CD4-positive, alpha-beta T cell treated with Interleukin-10 for 1 hour (primary cell): ENCODE measurements around the gene CTNNA1.
A peak's percentile ranks its signal among the peaks of the same experiment; 100 is the strongest.

Source experiments
- DNase-seq: peaks from one replicate; pipeline ENCODE4 v3.0.0-alpha.2; 2020

Gene CTNNA1

DNA sequence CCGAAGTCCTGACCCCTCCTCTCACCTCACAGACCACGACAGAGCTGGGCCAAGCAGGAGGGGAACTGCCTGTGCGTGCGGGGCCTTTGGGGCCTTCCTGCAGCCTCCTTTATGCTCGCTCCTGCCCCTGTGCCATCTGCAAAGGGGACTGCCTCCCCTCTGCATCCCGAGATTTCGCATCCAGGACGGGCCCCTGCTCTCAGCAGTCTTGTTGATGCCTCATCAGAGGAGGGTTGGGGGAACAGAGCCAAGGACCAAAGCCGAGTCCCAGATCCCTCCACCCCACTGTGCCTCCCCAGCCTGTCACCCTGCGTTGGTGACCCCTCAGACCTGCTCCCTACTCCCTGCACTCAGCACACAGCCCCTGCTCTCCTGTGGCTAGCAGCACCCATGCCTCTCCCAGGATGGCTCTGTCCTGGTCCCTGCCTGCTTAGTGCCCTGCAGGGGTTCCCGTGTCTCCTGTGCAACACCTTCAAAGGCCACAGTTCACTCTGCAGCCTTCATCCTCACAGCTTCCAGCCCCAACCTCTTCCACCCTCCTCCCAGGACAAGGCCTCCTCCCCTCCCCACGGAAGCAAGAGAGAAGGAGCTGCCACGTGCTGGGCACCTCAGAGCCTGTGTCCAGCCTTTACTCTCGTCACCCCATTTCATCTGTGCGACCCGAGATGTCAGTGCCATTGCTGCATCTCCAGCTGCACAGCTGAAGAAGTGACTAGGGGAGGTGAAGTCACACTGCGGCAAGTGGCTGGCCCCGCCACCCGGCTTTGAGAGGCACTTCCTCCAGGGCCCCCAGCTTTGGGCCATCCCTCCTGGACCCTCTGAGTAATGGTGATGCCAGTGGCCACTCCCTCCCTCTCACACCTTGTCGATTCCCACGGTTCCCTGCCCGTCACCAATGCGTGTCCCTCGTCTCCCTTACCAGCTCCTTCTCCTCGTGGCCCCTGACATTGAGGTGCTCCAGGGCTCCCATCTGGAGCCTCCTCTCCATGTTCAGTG lies 184.5 kb downstream of the CTNNA1 start:
- DNase-seq: no peak

DNA sequence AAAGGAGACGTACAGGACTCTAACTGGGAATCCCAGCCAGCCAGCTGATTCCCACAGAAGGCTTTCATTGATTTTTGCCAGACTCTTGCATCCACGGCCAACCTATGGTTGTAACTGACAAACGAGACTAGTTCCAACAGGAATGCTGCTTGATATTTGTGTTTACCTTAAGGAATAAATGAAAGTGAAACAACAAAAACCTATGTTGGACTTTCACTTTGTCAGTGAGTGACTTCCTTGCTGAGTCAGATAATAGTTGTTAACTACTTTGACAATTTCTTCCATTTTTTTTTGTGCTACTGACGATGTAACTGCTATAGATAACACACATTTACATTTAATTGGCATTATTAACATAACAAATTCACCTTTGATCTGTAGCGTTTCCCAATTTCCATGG lies 185.3 kb downstream of the CTNNA1 start:
- no peak for DNase-seq

DNA sequence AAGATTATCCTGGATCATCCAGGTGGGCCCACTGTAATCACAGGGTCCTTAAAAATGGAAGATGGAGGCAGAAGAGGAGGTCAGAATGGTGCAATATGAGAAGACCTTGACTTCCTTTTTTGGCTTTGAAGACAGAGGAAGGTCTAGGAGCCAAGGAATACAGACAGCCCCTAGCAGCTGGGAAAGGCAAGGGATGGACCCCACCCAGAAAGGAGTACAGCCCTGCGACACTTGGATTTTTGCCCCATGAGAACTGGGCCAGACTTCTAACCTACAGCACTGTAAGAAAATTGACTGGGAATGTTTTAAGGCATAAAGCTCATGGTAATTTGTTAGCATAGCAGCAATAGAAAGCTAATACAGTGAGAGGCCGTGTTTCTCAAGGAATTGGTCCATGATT lies 188.8 kb downstream of the CTNNA1 start:
- DNase-seq: no peak

DNA sequence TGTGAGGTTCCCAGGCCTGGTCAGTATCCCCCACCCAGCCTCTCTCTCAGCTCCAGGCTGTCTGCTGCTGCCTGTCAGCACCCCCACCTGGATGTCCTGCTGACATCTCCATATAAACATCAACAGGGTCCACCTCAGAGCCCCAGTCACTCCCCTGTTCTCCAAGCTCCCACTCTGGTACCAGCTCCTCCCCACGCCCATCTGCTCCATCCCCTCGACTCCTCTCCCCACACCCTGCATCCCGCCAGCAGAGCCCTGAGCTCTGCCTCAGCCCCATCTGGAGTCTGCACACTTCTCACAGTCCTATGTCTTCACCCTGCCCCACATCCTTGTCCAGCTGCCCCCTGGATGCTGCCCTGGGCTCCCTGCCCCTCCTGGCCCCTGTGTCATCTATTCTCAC lies 189.6 kb downstream of the CTNNA1 start:
- no peak for DNase-seq

DNA sequence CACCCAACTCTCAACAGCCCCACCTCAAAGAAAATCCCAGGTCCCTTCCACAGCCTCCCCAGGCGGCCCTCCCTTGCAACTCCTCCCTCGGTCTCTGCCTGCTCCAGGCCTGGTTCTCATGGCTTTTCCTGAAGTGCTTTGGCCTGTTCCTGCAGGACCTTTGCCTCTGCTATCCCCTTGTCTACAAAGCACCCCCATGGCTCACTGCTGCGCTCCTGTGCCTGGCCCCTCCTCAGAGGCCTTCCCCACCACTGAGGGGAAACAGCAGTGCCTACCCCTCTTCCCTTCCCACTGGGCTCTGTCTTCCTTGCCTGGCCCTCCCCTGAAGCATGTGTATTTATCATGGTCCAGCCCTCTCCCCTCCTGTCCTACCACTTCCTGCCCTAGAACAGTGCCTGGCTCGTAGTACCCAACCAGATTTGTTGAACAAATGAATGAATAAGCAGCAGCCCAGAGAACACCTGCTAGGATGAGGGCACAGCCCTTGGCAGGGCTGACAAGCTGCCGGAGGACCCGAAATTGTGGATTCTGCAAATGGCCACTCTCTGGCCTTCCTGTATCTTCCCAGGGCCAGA lies 190.5 kb downstream of the CTNNA1 start:
- no peak for DNase-seq

DNA sequence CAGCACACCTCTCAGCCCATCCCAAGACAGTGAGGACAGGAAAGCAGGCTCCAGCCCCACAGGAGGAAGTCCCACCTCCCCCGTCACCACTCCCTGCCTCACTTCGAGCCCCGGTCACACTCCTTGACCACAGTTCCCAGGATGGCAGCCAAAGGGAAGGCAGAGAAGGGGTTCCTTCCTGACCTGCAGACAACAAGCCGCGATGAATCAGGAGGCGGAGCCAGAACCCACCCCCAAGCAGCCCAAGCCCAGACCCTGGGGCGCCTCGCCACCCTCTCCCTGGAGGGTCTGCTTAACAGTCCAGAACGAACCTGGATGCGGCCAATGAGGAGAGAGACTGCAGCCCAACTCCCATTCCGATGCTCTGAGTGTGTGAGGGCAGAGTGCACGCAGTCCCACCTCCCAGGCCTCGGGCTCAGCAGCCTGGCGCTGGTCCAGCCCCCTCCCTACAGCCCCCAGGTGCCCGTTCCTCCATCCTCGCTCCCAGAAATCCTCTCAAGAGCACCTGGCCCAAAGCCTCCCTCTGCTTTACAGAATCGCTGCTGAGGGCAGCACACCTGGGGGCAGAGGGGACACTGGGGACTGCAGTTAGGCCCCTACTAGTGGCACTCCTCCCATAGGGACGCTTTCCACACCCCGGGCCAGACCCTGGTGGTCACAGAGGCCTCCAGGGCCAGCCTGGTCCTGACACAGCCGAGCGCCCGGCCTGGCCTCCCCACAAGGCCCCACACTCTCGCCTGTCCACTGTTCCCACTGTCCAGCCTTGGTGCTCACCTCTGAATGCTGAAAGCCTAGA lies 191.5 kb downstream of the CTNNA1 start:
- no peak for DNase-seq

DNA sequence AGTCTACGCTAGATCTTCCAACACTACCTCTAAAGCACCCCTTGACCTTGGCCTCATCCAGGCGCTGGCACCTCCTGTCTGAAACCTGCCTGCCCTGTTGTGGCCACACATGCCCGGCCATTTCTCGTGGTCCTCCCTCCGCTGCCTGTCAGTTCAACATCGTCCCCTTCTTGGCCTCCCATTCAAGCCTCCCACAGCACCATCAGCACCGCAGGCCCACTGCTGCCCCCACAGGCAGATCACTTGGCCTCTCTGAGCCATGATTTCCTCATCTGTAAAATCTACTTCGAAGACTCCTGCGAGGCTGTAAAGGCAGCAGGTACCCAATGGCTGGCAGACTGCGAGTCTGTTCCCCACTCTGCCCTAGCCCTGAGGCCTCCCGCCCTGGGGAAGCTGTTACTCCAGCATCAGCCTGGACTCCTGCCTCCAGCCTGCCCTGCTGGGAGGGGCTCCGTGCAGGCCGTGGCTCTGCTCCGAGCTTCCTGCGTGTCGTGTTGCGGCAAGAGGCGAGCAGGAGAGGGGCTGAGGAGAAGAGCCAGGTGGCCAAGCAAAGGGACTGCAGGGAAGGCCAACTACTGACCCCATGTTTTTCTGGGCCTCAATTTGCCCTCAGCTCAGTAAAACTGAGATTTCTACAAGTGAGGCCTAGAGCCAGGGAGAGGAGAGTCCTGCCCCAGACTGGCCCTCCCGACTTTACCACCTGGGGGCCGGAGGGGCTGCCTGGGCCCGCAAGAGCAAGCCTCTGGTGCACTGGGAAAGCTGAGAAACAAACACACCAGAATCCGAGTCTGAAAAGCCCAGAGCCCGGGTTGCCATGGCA lies 192.4 kb downstream of the CTNNA1 start:
- no peak for DNase-seq

DNA sequence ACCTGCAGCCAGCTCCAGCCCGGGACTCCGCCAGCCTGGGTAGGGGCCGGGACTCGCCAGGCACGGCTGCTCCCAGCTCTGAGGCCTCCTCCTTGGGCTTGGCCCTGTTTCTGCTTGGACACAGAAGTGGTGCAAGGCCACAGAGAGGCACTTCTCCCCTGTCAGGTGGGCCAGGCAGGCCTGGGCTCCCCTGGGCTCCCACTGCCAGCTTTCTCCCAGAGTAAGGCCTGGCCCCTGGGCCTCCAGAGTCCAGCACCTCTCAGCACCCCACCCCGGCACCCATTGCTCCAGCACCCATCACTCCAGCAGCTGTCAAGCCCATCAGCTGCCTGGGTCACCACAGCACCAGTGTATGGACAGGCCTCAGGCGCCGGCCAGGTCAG lies 193.0 kb downstream of the CTNNA1 start:
- DNase-seq: no peak

DNA sequence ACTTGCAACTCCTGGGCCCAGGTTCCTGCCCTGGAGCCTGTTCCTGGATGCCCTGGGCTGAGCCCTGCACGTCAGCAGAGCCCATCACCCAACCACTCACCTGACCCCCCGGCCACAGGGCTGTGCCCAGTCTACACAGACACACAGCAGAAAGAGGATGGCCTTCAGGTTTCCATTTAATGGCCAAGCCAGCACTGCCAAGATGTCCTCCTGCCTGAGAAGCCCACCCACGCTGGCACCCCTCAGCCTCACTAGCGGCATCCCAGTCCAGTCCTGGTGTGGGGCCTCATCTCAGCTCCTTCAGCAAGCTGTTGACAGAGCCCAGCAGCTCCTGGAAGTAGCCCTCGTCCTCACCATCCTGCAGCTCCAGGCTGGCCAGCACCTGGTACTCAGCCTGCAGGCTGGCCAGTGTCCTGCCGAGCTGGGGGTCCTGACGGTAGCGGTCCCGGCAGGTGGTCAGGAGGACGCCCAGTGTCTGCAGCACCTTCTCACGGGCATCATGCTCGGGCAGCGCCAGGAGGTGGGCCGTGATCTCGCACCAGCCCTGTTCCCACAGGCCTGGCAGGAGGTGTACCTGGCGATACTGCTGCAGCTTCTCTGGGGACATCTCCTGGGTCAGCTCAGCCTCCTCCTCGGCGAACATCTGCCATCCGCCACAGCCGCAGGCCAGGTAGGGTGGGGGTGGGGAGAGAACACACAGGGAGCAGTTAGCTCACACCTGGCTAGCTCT lies 193.8 kb downstream of the CTNNA1 start:
- DNase-seq: no peak

DNA sequence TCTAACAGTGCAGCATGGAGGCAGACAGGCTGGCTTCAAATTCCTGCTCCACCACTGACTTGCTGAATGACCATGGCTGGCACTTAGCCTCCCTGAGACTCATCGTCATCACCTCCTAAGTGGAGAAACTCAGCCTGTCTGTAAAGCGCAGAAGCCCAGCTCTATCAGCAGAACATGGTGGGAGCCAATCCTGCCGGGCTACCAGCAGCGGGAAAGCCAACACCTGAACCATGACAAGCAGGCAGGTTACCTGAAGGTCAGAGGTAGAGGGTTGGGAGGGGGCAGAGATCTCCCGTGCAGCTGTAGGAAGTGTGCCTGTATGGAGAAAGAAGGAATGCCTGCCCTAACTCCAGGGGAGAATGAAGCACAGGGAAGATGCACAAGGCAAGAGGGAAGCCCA lies 194.6 kb downstream of the CTNNA1 start:
- no peak for DNase-seq

DNA sequence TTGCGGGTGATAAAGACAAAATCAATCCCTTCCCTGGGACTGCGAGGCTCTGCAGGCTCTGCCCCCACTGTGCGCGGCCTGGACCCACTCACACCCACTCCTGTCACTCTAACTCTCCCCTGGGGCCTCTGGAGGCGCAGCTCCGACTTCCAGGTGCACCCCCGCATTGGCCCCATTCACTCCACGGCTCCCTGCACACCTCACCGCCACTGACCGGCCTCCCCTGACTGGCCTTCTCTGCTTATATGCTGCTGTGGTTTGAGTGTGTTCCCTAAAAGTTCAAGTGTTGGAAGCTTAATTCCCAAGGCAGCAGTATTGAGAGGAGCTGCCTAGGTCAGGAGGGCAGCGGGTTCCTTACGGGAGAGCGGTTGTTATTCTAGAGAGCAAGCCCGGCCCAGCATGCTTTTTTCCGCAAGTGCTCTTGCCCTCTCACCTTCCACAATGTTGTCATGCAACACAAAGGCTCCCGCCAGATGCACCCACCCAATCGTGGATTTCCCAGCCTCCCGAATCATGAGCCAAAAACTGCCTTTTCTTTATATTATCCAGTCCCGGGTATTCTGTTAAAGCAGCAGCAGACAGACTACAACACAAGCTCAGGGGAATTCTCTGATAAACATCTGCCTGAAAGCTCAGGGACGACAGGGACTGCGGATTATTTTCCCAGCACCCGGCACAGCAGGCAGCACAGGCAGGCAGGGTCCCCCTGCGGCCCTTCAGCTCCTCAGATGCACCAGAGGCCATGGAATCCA lies 195.4 kb downstream of the CTNNA1 start:
- DNase-seq: no peak

DNA sequence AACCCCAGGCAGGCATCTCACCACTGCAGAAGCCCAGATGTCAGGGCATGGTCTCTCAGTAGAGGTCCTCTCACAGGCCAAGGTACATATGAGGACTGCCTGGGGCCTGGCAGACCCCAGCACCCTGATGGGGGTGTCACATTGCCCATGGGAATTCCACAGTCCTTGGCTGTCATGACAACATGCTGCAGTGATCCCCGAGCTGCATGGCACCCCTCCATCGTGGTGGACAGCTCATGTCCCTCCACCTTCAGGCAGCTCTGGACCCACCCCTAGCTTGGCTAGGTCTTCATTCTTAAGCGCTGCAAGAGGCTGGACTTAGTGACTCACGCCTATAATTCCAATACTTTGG lies 196.0 kb downstream of the CTNNA1 start:
- DNase-seq: no peak

DNA sequence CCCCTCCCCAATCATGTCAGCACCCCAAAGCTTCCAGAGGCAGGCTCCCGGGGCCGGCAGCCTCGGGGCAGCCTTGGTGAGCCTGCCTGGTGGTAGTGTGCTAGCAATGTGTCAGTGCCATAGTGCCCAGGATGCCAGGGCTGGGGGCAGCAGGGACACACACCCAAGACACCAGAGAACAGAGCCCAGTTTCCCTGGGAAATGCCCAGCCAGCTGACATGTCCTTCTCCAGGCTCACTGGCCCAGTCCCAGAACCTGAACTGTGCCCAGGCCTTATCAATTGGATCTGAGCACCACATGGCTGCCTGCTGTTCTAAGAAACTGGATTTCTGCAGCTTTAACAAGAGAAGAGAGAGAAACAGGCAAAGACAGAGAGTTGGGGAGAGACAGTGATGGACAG lies 196.8 kb downstream of the CTNNA1 start:
- DNase-seq: no peak

DNA sequence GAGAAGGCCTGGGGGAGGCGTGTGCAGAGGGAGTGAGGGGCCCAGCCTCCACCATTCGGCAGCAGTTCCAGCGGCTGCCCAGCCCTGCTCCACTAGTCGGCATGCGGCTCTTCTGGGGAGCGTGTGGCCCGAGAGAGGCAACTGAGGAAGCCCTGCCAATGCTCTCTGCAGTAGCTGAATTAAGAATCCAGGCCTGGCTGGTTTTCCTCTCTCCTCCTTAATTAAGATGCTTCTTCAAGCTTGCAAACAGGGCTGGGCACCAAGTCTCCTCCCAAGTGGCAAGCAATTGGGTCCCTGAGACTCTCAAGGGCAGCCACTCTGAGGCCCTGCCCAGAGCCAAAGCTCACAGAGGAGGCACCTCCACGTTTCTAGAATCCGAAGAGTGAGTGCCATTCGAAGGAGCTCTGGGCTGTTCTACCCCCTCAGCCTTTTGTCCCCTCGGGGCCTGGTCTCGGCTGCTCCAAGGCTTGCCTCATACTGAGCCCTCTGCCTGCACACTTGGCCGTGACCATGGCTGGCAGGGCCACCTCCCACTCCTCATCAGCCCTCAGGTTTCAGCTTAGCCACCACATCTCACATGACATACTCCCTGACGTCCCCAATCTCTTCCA lies 197.3 kb downstream of the CTNNA1 start:
- DNase-seq: no peak

DNA sequence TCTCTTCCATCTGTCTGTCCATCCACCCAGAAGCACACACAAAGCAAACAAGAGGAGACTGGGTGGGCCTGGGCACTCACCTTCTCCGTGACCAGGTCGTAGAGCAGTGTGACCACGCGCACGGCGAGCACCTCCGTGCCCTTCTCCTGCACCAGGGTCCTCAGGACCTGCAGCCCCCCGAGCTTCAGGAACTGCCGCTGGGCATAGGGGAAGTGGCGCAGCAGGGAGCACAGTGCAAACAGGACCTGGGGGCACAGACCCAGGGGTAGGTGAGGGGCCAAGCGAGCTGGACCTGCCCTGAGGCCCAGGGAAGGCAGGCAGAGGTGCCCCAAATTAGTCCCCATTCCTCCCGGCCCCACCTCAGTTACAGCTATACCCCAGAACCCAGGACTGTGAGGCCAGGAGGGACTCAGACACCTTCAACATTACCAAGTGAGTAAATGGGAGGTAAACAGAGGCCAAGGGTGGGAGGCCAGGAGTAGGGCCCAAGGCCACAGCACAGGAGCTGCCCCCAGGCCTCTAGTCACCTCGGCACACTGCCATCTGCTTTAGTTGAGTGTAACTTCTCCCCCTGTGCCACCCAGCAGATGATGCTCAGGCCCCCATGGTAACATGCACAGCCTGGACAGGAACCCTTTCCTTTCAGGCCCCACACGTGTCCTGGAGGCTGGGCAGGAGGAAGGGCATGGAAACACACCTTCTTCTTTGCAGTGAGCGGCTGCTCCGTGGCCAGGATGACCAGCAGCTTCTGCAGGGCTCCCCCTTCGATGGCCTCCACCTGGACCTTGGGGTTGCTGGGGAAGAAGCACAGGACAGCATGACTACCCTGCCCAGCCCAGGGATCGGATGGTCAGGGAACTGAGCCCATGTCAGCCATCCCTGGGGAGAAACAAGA lies 198.1 kb downstream of the CTNNA1 start:
- no peak for DNase-seq

DNA sequence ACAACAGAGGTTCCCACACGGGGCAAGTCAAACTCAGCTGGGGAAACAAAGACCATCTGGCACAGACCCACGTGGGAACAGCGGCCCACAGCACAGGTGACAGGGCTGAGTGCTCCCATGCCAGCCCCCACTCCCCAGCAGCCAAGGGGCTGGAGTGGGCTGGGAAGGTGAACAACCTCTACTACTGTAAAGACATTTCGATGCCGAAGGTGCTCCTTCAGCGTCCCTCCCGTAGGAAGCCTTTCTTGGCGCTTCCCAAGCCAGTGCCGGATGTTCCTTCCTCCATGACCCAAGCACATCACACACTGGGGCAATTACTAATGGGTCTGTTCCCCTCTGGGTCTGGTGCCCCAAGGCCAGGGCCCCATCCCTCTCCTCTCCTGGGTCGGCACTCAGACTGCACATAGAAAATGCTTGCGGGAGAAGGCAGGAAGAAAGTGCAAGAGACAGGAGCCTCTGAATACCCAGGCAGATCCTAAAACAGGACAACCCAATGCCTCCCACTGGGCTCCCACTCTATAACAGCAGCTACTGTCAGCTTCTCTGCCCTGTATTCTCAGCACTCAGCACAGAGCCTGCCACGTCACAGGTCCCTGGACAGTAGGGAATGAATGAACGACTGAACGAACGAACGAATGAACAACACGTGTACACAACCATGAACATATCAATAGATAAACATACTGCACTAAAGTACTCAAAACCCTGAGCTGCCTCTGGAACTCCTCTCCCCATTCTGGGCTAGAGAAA lies 198.9 kb downstream of the CTNNA1 start:
- DNase-seq: no peak

DNA sequence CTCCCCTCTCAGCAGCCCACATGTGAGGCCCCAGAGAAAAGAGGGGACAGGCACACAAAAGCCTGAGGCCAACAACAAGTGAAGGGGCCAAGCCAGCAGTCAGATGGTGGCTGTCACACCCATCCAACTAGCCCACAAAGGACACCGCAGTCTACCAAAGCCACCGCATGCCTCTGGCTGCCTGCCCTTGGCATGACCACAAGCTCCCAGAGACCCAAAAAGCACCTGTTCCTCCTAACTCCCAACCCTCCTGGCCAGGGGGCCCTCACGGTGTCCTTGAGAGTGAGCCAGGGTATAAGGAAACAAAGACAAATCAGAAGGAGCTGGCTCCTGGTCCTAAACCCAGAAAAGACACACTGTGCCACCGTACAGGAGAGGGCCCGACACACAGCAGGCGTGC lies 199.7 kb downstream of the CTNNA1 start:
- DNase-seq: no peak

DNA sequence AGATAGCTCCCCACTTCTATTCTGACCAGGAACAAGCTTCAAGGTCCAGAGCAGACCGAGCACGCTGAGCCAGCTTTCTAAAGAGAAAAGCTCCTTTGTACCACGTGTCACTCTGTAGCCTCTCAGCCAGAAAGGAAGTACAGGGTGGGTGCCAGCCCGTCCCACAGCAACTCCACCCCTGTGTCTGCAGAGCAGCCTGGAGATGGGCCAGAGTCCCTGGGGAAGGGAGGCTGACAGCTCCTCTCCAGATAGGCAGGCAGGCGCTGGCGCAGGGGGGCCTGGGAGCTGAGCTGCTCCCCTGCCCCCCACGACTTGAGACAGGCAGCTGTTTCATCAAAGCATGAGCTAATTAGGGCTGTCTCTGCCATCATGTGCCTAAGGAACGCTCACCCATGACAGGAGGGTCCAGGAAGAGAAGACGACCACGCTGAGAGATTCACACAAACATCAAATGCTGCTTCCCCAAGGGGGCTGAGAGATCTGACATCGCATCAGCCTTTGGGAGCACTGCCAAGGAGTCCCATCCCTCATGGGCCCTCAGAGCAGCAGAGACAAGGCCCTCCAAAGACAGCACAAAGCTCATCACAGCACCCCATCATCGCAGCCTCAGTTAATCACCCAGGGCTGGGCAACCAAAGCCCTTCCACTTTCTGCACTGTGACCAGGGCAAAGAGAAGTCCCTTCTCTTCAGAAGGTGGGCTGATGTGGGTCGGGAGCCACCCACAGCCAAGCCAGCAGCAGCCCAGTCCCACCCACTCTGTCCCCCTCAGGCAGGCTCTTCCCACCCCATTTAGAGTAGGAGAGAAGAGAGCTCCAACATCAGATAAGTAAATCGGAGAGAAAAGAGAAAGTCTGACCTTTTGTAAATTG lies 200.4 kb downstream of the CTNNA1 start:
- peak; percentile 21 for DNase-seq
